PFSK-1 (cell line): ENCODE measurements around the gene SIGLEC7.

Source experiments
- POLR2AphosphoS5 ChIP-seq: IDR thresholded peaks from 2 replicates; pipeline ENCODE4 v1.6.1; 2012; ENCODE audit warnings: low read depth, mild to moderate bottlenecking, control low read depth, low read length, moderate library complexity
- TF ChIP-seq, protein P1 (sequence below), 2 experiments: IDR thresholded peaks; 2 replicates each; pipeline versions ENCODE4 v1.6.1 to v1.8.0; 2011 to 2012; ENCODE audit warnings: low read depth in 2 of 2, low read length in 2 of 2, control low read depth in 1 of 2, inconsistent platforms in 1 of 2, mild to moderate bottlenecking in 1 of 2, moderate library complexity in 1 of 2; ENCODE audit not compliant: insufficient read depth in 1 of 2

DNA sequence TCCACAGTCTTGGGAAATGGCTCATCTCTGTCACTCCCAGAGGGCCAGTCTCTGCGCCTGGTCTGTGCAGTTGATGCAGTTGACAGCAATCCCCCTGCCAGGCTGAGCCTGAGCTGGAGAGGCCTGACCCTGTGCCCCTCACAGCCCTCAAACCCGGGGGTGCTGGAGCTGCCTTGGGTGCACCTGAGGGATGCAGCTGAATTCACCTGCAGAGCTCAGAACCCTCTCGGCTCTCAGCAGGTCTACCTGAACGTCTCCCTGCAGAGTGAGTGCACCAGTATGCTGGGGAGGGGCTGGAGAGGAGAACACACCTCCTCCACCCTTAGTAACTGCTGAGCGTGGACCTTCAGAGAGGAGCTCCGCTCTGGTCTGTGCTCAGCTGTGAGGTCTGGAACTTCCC is 15.1 kb upstream of the SIGLEC7 start:
- TF ChIP-seq POLR2AphosphoS5, result no peak
- TF ChIP-seq, protein P1, sequence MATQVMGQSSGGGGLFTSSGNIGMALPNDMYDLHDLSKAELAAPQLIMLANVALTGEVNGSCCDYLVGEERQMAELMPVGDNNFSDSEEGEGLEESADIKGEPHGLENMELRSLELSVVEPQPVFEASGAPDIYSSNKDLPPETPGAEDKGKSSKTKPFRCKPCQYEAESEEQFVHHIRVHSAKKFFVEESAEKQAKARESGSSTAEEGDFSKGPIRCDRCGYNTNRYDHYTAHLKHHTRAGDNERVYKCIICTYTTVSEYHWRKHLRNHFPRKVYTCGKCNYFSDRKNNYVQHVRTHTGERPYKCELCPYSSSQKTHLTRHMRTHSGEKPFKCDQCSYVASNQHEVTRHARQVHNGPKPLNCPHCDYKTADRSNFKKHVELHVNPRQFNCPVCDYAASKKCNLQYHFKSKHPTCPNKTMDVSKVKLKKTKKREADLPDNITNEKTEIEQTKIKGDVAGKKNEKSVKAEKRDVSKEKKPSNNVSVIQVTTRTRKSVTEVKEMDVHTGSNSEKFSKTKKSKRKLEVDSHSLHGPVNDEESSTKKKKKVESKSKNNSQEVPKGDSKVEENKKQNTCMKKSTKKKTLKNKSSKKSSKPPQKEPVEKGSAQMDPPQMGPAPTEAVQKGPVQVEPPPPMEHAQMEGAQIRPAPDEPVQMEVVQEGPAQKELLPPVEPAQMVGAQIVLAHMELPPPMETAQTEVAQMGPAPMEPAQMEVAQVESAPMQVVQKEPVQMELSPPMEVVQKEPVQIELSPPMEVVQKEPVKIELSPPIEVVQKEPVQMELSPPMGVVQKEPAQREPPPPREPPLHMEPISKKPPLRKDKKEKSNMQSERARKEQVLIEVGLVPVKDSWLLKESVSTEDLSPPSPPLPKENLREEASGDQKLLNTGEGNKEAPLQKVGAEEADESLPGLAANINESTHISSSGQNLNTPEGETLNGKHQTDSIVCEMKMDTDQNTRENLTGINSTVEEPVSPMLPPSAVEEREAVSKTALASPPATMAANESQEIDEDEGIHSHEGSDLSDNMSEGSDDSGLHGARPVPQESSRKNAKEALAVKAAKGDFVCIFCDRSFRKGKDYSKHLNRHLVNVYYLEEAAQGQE (IDR thresholded peaks at IDR 0.05; ENCODE audit: insufficient read depth in 1 of 2, low read depth in 2 of 2, low read length in 2 of 2), result no peak
